B cell (primary cell): ENCODE measurements around the gene DVL2. TPM values are rescaled to one million over a fixed set of nuclear protein-coding genes. Genes with fewer than 3 reads are reported as not detected.

ENCODE experiments used
- ATAC-seq: fragments of 200-7000 bp; cut with Tn5 transposase; one replicate; pipeline ENCODE4 v1.10.0; 2021; ENCODE audit warnings: low read depth, mild to moderate bottlenecking, moderate number of reproducible peaks, moderate library complexity
- CTCF ChIA-PET: fragments of 350-600 bp; sonication (Branson Sonifier 250); formaldehyde crosslinking; loops from one replicate; lab custom pipeline; 2021; ENCODE audit warnings: antibody characterized with exemption, inconsistent platforms; lab: Charles Lee
- POLR2A ChIA-PET: fragments of 350-600 bp; sonication (Branson Sonifier 250); formaldehyde crosslinking; loops from one replicate; lab custom pipeline; 2021; ENCODE audit warnings: antibody characterized with exemption; lab: Charles Lee
- DNase-seq: peaks from one replicate; pipeline ENCODE4 v3.0.0; 2013
- H2AFZ ChIP-seq: 2 replicates; pipeline ENCODE4 v1.6.1; 2012; ENCODE audit warnings: mild to moderate bottlenecking, low read depth, low read length; ENCODE audit not compliant: insufficient read depth, poor library complexity, severe bottlenecking
- H3K27ac ChIP-seq, 2 donors: 1 replicate in 1 of 2; 2 replicates in 1 of 2; pipeline ENCODE4 v1.5.1; 2012 to 2013; ENCODE audit warnings: low read length in 2 of 2, mild to moderate bottlenecking in 2 of 2, moderate library complexity in 1 of 2
- H3K27me3 ChIP-seq, 4 experiments: fragments of 200-600 bp in 1 of 4; sonication (generic) in 1 of 4; replicated peaks in 1 of 4; 1 replicate in 2 of 4; 2 replicates in 2 of 4; pipeline versions ENCODE4 v1.6.1 to v1.7.0; 2013 to 2016; ENCODE audit warnings: low read length in 3 of 4, mild to moderate bottlenecking in 2 of 4, mixed read lengths in 1 of 4, moderate library complexity in 1 of 4; ENCODE audit not compliant: insufficient read depth in 4 of 4, control insufficient read depth in 3 of 4; ENCODE audit errors: control extremely low read depth in 1 of 4
- H3K36me3 ChIP-seq, 2 experiments: replicated peaks in 1 of 2; 1 replicate in 1 of 2; 2 replicates in 1 of 2; pipeline versions ENCODE4 v1.6.1 to v1.7.1; 2013; ENCODE audit warnings: low read length in 1 of 2; ENCODE audit not compliant: insufficient read depth in 2 of 2, control insufficient read depth in 1 of 2; ENCODE audit errors: control extremely low read depth in 1 of 2, extremely low read depth in 1 of 2
- H3K4me1 ChIP-seq, 2 donors: fragments of 200-600 bp in 1 of 2; sonication (generic) in 1 of 2; 1 replicate in 1 of 2; 2 replicates in 1 of 2; pipeline versions ENCODE4 v1.5.1 to v1.6.1; 2013 to 2017; ENCODE audit warnings: low read length in 2 of 2; ENCODE audit not compliant: control insufficient read depth in 2 of 2, insufficient read depth in 2 of 2
- H3K4me2 ChIP-seq: replicated peaks from 2 replicates; pipeline ENCODE3; 2012; ENCODE audit warnings: mild to moderate bottlenecking, low read depth, low read length; ENCODE audit not compliant: poor library complexity, severe bottlenecking
- H3K4me3 ChIP-seq, 5 experiments: fragments of 200-600 bp in 1 of 5; sonication (generic) in 1 of 5; 1 replicate in 3 of 5; 2 replicates in 2 of 5; pipeline versions ENCODE4 v1.5.1 to v1.7.0; 2011 to 2016; ENCODE audit warnings: low read length in 4 of 5, mild to moderate bottlenecking in 4 of 5, low read depth in 2 of 5, control low read depth in 1 of 5, moderate library complexity in 1 of 5; ENCODE audit not compliant: insufficient read depth in 1 of 5; ENCODE audit errors: control extremely low read depth in 1 of 5, extremely low read depth in 1 of 5
- H3K79me2 ChIP-seq: fragments of 200-600 bp; sonication (generic); one replicate; pipeline ENCODE4 v1.6.0; 2016; ENCODE audit warnings: low read length; ENCODE audit not compliant: control insufficient read depth, insufficient read depth
- H3K9ac ChIP-seq: fragments of 200-600 bp; sonication (generic); 2 replicates; pipeline ENCODE4 v1.6.1; 2017; ENCODE audit warnings: mild to moderate bottlenecking, low read length, moderate library complexity
- H3K9me3 ChIP-seq, 3 donors: one replicate each; pipeline versions ENCODE4 v1.6.1 to v1.7.1; 2013; ENCODE audit warnings: low read length in 2 of 3; ENCODE audit not compliant: control insufficient read depth in 2 of 3, insufficient read depth in 1 of 3; ENCODE audit errors: control extremely low read depth in 1 of 3
- H4K20me1 ChIP-seq: 2 replicates; pipeline ENCODE4 v1.6.0; 2012; ENCODE audit warnings: mild to moderate bottlenecking, low read length; ENCODE audit not compliant: insufficient read depth, control insufficient read depth, poor library complexity, severe bottlenecking
- H3K27ac Mint-ChIP-seq: one replicate; pipeline ENCODE4 v1.8.0; 2021; ENCODE audit warnings: mixed read lengths
- H3K27me3 Mint-ChIP-seq: one replicate; pipeline ENCODE4 v1.8.0; 2021; ENCODE audit warnings: mixed read lengths
- H3K4me1 Mint-ChIP-seq: one replicate; pipeline ENCODE4 v1.8.0; 2021; ENCODE audit warnings: mixed read lengths
- H3K4me3 Mint-ChIP-seq: one replicate; pipeline ENCODE4 v1.8.0; 2021; ENCODE audit warnings: mixed read lengths
- H3K9me3 Mint-ChIP-seq: one replicate; pipeline ENCODE4 v1.8.0; 2022; ENCODE audit warnings: mixed read lengths; ENCODE audit not compliant: insufficient read depth
- EZH2 ChIP-seq: IDR thresholded peaks from 2 replicates; pipeline ENCODE4 v1.6.1; 2012; ENCODE audit warnings: borderline replicate concordance, low read depth, mild to moderate bottlenecking, moderate library complexity, low read length; ENCODE audit not compliant: insufficient read depth, poor library complexity, severe bottlenecking
- WGBS: methylation state at CpG from one replicate; pipeline ENCODE4 v1.1.5; 2013; ENCODE audit warnings: missing lambda C conversion rate; ENCODE audit not compliant: insufficient coverage; 5-methylcytosine and 5-hydroxymethylcytosine counted together
- intact Hi-C: fragments of 100-400 bp; cut with micrococcal nuclease; formaldehyde crosslinking; loops from one replicate; pipeline ENCODE4 v1.10.0; 2022
- polyA plus RNA-seq: library from polyadenylated mRNA; depleted of rRNA; stranded (reverse); fragments of >200 nt; gene quantifications from 2 replicates; pipeline ENCODE4 v1.2.3, GENCODE V29; 2012
- total RNA-seq, 2 donors: library from RNA; stranded (reverse); fragments of 120-200 nt in 1 of 2; gene quantifications; 1 replicate in 1 of 2; 2 replicates in 1 of 2; pipeline versions ENCODE4 v1.2.3 to v1.2.4, GENCODE V29; 2013 to 2022
- TF ChIP-seq, protein P1 (sequence below): fragments of 200-600 bp; IDR thresholded peaks from one replicate; pipeline ENCODE4 v1.8.0; 2022; ENCODE audit warnings: antibody characterized with exemption, mild to moderate bottlenecking

The DVL2 gene
- total and polyA plus RNA-seq, 2 donors (not counting 1 experiment from before 2014, with no cell fraction given): 22.5 to 104 TPM

DNA sequence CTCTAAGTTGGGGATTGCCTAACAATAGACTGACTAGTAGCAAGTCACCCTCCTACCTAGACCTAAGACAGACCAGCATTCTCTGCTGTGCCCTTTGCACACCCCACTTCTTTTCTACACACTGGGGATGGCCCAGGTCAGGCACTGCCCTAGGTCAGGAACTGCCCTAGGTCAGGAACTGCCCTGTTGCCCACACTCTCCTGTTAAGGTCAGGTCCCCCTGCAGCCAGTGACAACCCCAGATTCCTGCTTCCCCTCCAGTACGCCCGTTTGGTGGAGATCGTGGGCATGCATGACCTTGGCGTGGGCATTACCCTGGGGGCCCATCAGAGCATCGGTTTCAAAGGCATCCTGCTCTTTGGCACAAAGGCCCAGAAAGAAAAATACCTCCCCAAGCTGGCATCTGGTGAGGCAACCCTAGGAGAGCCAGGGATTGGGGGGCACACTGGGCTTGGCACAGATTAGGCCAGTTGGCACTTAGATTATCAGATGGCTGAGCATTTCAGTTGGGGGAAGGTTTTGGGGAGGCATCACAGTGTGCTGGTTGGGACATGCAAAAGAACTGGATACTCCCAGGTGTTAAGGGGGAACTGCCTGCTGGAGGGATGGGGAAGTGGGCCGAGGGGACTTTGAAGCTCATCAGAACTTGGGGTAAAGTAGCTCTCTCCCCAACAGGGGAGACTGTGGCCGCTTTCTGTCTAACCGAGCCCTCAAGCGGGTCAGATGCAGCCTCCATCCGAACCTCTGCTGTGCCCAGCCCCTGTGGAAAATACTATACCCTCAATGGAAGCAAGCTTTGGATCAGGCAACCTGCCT, 12.8 kb downstream of the DVL2 start:
- no peak overlapping the region for H2AFZ ChIP-seq
- intact Hi-C loops: loop anchor here (1.0 to 2.0 kb wide), 2 partner anchors 59 to 75 kb away; no protein-coding TSS in a partner anchor
- no peaks in the 10 kb centered on the region for H3K27me3 ChIP-seq
- H3K9me3 ChIP-seq: no peaks in the 10 kb centered on the region
- H3K4me3 ChIP-seq: no peak overlapping the region
- TF ChIP-seq EZH2: no peak
- TF ChIP-seq, protein P1, sequence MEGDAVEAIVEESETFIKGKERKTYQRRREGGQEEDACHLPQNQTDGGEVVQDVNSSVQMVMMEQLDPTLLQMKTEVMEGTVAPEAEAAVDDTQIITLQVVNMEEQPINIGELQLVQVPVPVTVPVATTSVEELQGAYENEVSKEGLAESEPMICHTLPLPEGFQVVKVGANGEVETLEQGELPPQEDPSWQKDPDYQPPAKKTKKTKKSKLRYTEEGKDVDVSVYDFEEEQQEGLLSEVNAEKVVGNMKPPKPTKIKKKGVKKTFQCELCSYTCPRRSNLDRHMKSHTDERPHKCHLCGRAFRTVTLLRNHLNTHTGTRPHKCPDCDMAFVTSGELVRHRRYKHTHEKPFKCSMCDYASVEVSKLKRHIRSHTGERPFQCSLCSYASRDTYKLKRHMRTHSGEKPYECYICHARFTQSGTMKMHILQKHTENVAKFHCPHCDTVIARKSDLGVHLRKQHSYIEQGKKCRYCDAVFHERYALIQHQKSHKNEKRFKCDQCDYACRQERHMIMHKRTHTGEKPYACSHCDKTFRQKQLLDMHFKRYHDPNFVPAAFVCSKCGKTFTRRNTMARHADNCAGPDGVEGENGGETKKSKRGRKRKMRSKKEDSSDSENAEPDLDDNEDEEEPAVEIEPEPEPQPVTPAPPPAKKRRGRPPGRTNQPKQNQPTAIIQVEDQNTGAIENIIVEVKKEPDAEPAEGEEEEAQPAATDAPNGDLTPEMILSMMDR: no peak
- peaks cover 7% of the 10 kb centered on the region for H3K79me2 ChIP-seq
- POLR2A ChIA-PET: interaction anchor here (2.1 to 9.1 kb wide), 2 partner anchors 16 to 30 kb away, joined by 7 to 157 read pairs; partner anchors contain the start of genes CTDNEP1, DVL2, ELP5 and GABARAP
- H3K4me1 ChIP-seq: peaks cover 18 to 40% of the 10 kb centered on the region in 2 donors
- H3K4me1 Mint-ChIP-seq: peaks cover 38% of the 10 kb centered on the region
- H3K27me3 Mint-ChIP-seq: no peaks in the 10 kb centered on the region
- no peaks in the 10 kb centered on the region for H4K20me1 ChIP-seq
- H3K9me3 Mint-ChIP-seq: no peaks in the 10 kb centered on the region
- no peak overlapping the region for H3K27ac ChIP-seq
- H3K4me3 Mint-ChIP-seq: peak overlapping the region; percentile 97
- DNase-seq (no peak), ATAC-seq (no peak)
- H3K4me2 ChIP-seq: peak overlapping the region; percentile 94
- peak overlapping the region; percentile 93 for H3K27ac Mint-ChIP-seq
- CTCF ChIA-PET: interaction anchor here (0.9 to 3.8 kb wide), 15 partner anchors 8 to 216 kb away, joined by 3 to 47 read pairs (median 5); partner anchors contain the start of genes ACAP1, DVL2, GABARAP and PHF23
- WGBS: 89% methylated on average over 9 of the region's 10 CpGs
- H3K36me3 ChIP-seq: peaks cover 0 to 37% of the 10 kb centered on the region in 2 experiments
- no peak overlapping the region for H3K9ac ChIP-seq
